Trophoblast cell (in vitro differentiated cells and primary cell): Measurements from ENCODE around the gene ADCY3.

Experiments
- DNase-seq, 2 donors: peaks; one replicate each; pipeline ENCODE4 v3.0.0-alpha.2; 2016
- H2AFZ ChIP-seq: 2 replicates; pipeline ENCODE4 v1.6.1; 2013; ENCODE audit warnings: low read length, moderate library complexity, mild to moderate bottlenecking; ENCODE audit not compliant: insufficient read depth, poor library complexity
- H2AK5ac ChIP-seq: 2 replicates; pipeline ENCODE4 v1.6.1; 2013; ENCODE audit warnings: mild to moderate bottlenecking, low read length
- H2BK120ac ChIP-seq: 2 replicates; pipeline ENCODE4 v1.6.1; 2013; ENCODE audit warnings: low read length, mild to moderate bottlenecking, moderate library complexity; ENCODE audit not compliant: insufficient read depth, poor library complexity
- H2BK12ac ChIP-seq: 2 replicates; pipeline ENCODE4 v1.6.1; 2013; ENCODE audit warnings: mild to moderate bottlenecking, low read length, moderate library complexity
- H2BK5ac ChIP-seq: 2 replicates; pipeline ENCODE4 v1.6.1; 2013; ENCODE audit warnings: low read length, low read depth, moderate library complexity, mild to moderate bottlenecking; ENCODE audit not compliant: poor library complexity
- H3K14ac ChIP-seq: 2 replicates; pipeline ENCODE4 v1.6.1; 2013; ENCODE audit warnings: mild to moderate bottlenecking, low read length
- H3K18ac ChIP-seq: 2 replicates; pipeline ENCODE4 v1.6.1; 2013; ENCODE audit warnings: mild to moderate bottlenecking, low read length
- H3K23ac ChIP-seq: 2 replicates; pipeline ENCODE4 v1.6.1; 2013; ENCODE audit warnings: low read length
- H3K27ac ChIP-seq: 2 replicates; pipeline ENCODE4 v1.5.1; 2013; ENCODE audit warnings: low read depth, mild to moderate bottlenecking, inconsistent platforms, low read length, moderate library complexity
- H3K27me3 ChIP-seq: 2 replicates; pipeline ENCODE4 v1.6.1; 2013; ENCODE audit warnings: inconsistent platforms, mild to moderate bottlenecking, low read length, moderate library complexity; ENCODE audit not compliant: insufficient read depth
- H3K36me3 ChIP-seq, 2 experiments: 1 replicate in 1 of 2; 2 replicates in 1 of 2; pipeline ENCODE4 v1.6.1; 2013; ENCODE audit warnings: low read length in 2 of 2, mild to moderate bottlenecking in 2 of 2, moderate library complexity in 1 of 2; ENCODE audit not compliant: insufficient read depth in 2 of 2, control insufficient read depth in 1 of 2
- H3K4ac ChIP-seq: 2 replicates; pipeline ENCODE4 v1.6.1; 2013; ENCODE audit warnings: low read depth, mild to moderate bottlenecking, low read length, moderate library complexity
- H3K4me1 ChIP-seq, 2 experiments: 1 replicate in 1 of 2; 2 replicates in 1 of 2; pipeline ENCODE4 v1.6.1; 2013; ENCODE audit warnings: low read length in 2 of 2, mild to moderate bottlenecking in 2 of 2, moderate library complexity in 1 of 2; ENCODE audit not compliant: insufficient read depth in 2 of 2, control insufficient read depth in 1 of 2
- H3K4me2 ChIP-seq: 2 replicates; pipeline ENCODE4 v1.6.1; 2013; ENCODE audit warnings: inconsistent platforms, mild to moderate bottlenecking, low read length, moderate library complexity
- H3K4me3 ChIP-seq: 2 replicates; pipeline ENCODE4 v1.5.1; 2013; ENCODE audit warnings: mild to moderate bottlenecking, low read depth, low read length, inconsistent platforms
- H3K79me1 ChIP-seq: one replicate; pipeline ENCODE4 v1.6.1; 2013; ENCODE audit warnings: low read length
- H3K79me2 ChIP-seq: 2 replicates; pipeline ENCODE4 v1.6.1; 2013; ENCODE audit warnings: low read length, mild to moderate bottlenecking; ENCODE audit not compliant: control insufficient read depth, insufficient read depth, poor library complexity
- H3K9ac ChIP-seq: 2 replicates; pipeline ENCODE4 v1.6.1; 2013; ENCODE audit warnings: mild to moderate bottlenecking, low read length
- H3K9me3 ChIP-seq: 2 replicates; pipeline ENCODE4 v1.6.1; 2013; ENCODE audit warnings: low read depth, mild to moderate bottlenecking, control low read depth, inconsistent platforms, low read length; ENCODE audit not compliant: insufficient read depth
- H4K12ac ChIP-seq: 2 replicates; pipeline ENCODE4 v1.6.1; 2013; ENCODE audit warnings: low read depth, mild to moderate bottlenecking, low read length, moderate library complexity
- H4K8ac ChIP-seq: 2 replicates; pipeline ENCODE4 v1.6.1; 2013; ENCODE audit warnings: low read depth, mild to moderate bottlenecking, low read length, moderate library complexity
- H4K91ac ChIP-seq: one replicate; pipeline ENCODE4 v1.6.1; 2013; ENCODE audit warnings: low read depth, mild to moderate bottlenecking, low read length, moderate library complexity
- WGBS: extraction: QIAGEN DNeasy Blood & Tissue Kit; methylation state at CpG from one replicate; pipeline ENCODE4 v1.1.7; 2013; ENCODE audit warnings: missing lambda C conversion rate; ENCODE audit not compliant: insufficient read length, insufficient coverage; ENCODE audit errors: extremely low coverage; 5-methylcytosine and 5-hydroxymethylcytosine counted together

The ADCY3 gene

DNA sequence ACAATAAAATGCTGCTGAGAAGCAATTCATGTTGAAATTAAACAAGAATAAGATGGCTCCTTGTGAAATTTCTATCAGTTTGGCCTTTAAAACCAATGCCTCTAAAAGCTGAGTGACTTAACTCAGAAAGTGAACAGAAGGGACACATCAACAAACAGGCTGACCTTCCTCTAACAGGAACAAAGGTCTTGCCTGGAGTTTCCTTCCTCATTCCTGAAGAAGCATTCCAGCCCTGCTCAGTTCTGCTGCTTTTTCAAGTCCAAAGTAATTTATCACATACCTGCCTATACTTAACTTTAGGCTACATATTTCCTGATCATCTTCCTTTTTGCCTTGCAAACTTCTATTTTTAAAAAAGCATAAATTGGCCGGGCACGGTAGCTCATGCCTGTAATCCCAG lies 140.9 kb downstream of the ADCY3 start:
- H2BK120ac ChIP-seq = no peak overlapping the region

DNA sequence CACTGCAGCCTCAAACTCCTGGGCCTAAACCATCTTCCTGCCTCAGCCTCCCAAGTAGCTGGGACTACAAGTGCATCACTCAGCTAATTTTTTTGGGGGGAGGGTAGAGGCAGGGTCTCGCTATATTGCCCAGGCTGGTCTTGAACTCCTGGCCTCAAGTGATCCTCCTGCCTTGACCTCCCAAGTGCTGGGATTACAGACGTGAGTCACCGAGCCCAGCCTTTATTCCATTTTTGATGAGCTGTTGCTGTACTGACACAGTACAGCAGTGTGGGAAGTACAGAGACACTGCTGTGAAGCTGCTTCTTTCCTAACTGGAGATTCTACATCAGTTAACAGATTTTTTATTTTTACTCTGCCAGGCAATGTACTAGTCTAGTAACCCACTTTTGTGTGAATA lies 145.7 kb downstream of the ADCY3 start:
- no peaks in the 10 kb centered on the region for H3K79me1 ChIP-seq
- no peak overlapping the region for H4K8ac ChIP-seq
- no peak overlapping the region for H3K23ac ChIP-seq
- no peak overlapping the region for H3K4me3 ChIP-seq
- no peak overlapping the region for H3K4me2 ChIP-seq
- H3K4me1 ChIP-seq = no peaks in the 10 kb centered on the region
- H2BK12ac ChIP-seq = no peak overlapping the region
- H2BK120ac ChIP-seq = no peak overlapping the region
- no peak overlapping the region for H3K9ac ChIP-seq
- H3K4ac ChIP-seq = no peak overlapping the region
- H2AK5ac ChIP-seq = no peak overlapping the region
- H3K14ac ChIP-seq = no peak overlapping the region
- H2BK5ac ChIP-seq = no peak overlapping the region
- no peaks in the 10 kb centered on the region for H3K79me2 ChIP-seq
- WGBS = no CpG with 5 or more reads among the region's 3 CpGs
- no peak overlapping the region for H4K91ac ChIP-seq
- DNase-seq = no peak
- H3K9me3 ChIP-seq = no peaks in the 10 kb centered on the region
- H4K12ac ChIP-seq = no peak overlapping the region
- H3K27me3 ChIP-seq = no peaks in the 10 kb centered on the region
- peaks cover 0 to 2% of the 10 kb centered on the region in 2 experiments for H3K36me3 ChIP-seq
- H2AFZ ChIP-seq = no peak overlapping the region
- no peak overlapping the region for H3K18ac ChIP-seq
- no peak overlapping the region for H3K27ac ChIP-seq

More for the DNA sequence above, 140.9 kb downstream of the ADCY3 start:
- H3K4me1 ChIP-seq = no peaks in the 10 kb centered on the region
- no peaks in the 10 kb centered on the region for H3K27me3 ChIP-seq
- H4K12ac ChIP-seq = no peak overlapping the region
- H4K91ac ChIP-seq = no peak overlapping the region
- H2AK5ac ChIP-seq = no peak overlapping the region
- H3K4me2 ChIP-seq = no peak overlapping the region
- no peaks in the 10 kb centered on the region for H3K36me3 ChIP-seq
- peak; percentile 30 to 67 for DNase-seq
- no peak overlapping the region for H2AFZ ChIP-seq
- H3K14ac ChIP-seq = no peak overlapping the region
- H3K4me3 ChIP-seq = no peak overlapping the region
- no peaks in the 10 kb centered on the region for H3K79me1 ChIP-seq
- H3K9me3 ChIP-seq = no peaks in the 10 kb centered on the region
- no CpG with 5 or more reads among the region's 2 CpGs for WGBS
- no peak overlapping the region for H4K8ac ChIP-seq
- H2BK12ac ChIP-seq = no peak overlapping the region
- H3K9ac ChIP-seq = no peak overlapping the region
- peak overlapping the region; percentile 1 for H3K27ac ChIP-seq
- no peaks in the 10 kb centered on the region for H3K79me2 ChIP-seq
- H2BK5ac ChIP-seq = no peak overlapping the region
- H3K18ac ChIP-seq = no peak overlapping the region
- H3K23ac ChIP-seq = no peak overlapping the region
- no peak overlapping the region for H3K4ac ChIP-seq

DNA sequence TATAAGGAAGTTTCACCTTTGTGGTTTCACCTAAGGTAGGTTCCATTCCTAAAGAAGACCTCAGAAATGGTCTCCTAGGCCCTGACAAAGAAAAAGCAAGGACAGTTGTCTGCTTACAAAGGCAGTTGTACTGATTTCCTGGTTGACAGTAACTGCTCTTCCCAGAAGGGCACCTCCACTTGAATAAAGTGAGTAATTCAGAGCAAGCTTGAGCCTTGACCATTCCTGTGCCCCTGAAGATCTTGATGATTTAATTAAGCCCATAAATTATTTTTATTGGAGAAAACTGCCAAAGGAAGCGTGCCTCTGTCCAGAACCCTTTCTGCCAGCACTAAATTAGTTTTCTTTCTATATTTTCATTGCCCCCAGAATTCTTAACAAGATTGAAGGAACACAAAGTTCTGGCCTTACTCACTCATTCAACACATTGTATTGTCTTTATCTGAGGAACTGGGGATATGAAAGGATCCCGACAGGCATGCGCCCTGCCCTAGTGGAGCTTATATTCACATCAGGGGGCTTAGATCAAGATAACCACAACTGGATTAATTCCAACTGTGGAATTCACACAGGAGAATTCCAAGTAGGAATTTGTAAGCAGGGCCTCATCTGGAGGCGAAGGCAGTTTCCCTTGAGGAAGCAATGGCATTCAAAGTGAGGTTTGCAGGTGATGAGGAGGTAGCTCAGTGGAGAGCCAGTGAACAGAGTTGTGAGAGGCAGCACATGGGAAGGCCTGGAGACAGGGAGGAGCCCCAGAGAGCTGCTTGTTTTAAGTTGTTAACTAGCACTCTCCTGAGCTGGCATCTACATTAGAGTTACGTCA lies 148.1 kb downstream of the ADCY3 start:
- Histone ChIP-seq H2AFZ (no peak overlapping the region), H3K4me1 (no peaks in the 10 kb centered on the region), H3K23ac (no peak overlapping the region), H2AK5ac (no peak overlapping the region), H3K9me3 (no peaks in the 10 kb centered on the region), H3K4me3 (no peak overlapping the region), H3K14ac (no peak overlapping the region), H3K18ac (no peak overlapping the region), H3K4ac (no peak overlapping the region), H3K27me3 (no peaks in the 10 kb centered on the region), H3K36me3 (peaks cover 0 to 2% of the 10 kb centered on the region in 2 experiments), H2BK12ac (no peak overlapping the region), H3K79me1 (no peaks in the 10 kb centered on the region), H3K4me2 (no peak overlapping the region), H3K9ac (no peak overlapping the region), H4K91ac (no peak overlapping the region), H4K8ac (no peak overlapping the region), H3K27ac (no peak overlapping the region), H2BK120ac (no peak overlapping the region), H2BK5ac (no peak overlapping the region), H3K79me2 (no peaks in the 10 kb centered on the region), H4K12ac (no peak overlapping the region)
- DNase-seq = peak; percentile 1 to 49
- WGBS = no CpG with 5 or more reads among the region's 5 CpGs

DNA sequence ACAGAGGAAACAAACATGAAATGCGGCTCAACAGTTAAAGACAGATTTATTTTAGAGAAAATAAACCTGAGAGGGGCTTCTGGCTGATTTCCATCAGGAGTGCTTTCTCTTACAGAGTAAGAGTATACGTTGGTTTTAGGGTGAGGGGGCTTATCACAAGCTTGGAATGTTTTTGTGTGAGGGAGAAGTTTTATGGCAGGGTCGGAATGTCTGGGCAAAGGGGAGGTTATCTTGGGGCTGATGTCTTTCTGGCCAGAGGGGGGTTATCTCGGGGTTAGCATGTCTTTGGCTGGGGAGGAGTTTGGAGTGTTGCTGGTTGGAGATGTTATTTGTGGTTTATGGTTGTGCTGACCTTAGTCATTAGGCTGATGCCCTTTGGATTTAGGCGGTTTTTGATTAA lies 149.0 kb downstream of the ADCY3 start:
- no CpG with 5 or more reads among the region's 5 CpGs for WGBS
- DNase-seq = no peak
- no peak overlapping the region for H3K4me3 ChIP-seq
- H4K91ac ChIP-seq = no peak overlapping the region
- no peak overlapping the region for H3K9ac ChIP-seq
- H3K36me3 ChIP-seq = peaks cover 0 to 2% of the 10 kb centered on the region in 2 experiments
- no peak overlapping the region for H4K12ac ChIP-seq
- no peak overlapping the region for H3K4ac ChIP-seq
- no peaks in the 10 kb centered on the region for H3K79me2 ChIP-seq
- H3K4me2 ChIP-seq = no peak overlapping the region
- no peak overlapping the region for H2BK120ac ChIP-seq
- H2AK5ac ChIP-seq = no peak overlapping the region
- H2BK12ac ChIP-seq = no peak overlapping the region
- H3K27me3 ChIP-seq = no peaks in the 10 kb centered on the region
- no peak overlapping the region for H3K14ac ChIP-seq
- H2BK5ac ChIP-seq = no peak overlapping the region
- H4K8ac ChIP-seq = no peak overlapping the region
- H3K27ac ChIP-seq = no peak overlapping the region
- H3K23ac ChIP-seq = no peak overlapping the region
- H3K4me1 ChIP-seq = peaks cover 0 to 3% of the 10 kb centered on the region in 2 experiments
- no peaks in the 10 kb centered on the region for H3K79me1 ChIP-seq
- no peak overlapping the region for H2AFZ ChIP-seq
- H3K18ac ChIP-seq = no peak overlapping the region
- peaks cover 2% of the 10 kb centered on the region for H3K9me3 ChIP-seq
